ENCODE measurements around the gene IPO7.
A peak's percentile ranks its signal among the peaks of the same experiment; 100 is the strongest.
"Not testable (repeated sequence)": the region's sequence is repeated elsewhere in the genome, so short reads cannot be mapped to it uniquely, and the experiment has no call there.

The IPO7 gene

DNA sequence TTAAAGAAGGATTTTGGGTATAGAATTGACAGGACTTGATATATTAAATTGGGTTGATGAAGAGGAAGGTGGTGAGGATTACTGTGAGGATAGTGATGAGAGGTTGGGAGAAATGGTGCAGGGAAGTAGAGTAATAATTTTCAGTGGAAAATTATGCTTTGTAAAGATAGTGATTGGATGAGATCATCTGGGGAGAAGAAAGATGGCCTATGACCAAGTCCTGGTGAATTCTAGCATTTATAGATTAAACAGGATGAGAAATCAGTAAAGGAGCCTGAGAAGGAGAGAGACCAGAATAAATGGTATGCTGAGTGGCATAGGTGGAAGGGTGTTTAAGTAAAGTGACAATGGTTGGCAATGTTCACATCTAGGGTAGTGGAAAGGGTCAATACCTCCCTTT is 15.0 kb downstream of the IPO7 start:
- DNase-seq = no peak

DNA sequence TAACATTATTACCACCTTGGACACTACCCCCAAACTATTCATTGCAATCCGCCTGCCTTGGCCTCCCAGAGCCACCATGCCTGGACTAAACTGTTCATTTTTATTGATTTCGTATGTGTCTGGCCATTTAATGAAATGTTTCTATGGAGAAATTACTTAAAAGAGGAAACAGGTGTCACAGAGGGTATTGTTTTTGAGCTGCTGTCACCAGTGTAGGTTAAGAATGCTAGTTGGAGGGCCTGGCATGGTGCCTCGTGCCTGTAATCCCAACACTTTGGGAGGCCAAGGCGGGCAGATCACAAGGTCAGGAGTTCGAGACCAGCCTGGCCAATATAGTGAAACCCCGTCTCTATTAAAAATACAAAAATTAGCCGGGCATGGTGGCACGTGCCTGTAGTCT is 17.4 kb downstream of the IPO7 start:
- DNase-seq = not testable (repeated sequence)

DNA sequence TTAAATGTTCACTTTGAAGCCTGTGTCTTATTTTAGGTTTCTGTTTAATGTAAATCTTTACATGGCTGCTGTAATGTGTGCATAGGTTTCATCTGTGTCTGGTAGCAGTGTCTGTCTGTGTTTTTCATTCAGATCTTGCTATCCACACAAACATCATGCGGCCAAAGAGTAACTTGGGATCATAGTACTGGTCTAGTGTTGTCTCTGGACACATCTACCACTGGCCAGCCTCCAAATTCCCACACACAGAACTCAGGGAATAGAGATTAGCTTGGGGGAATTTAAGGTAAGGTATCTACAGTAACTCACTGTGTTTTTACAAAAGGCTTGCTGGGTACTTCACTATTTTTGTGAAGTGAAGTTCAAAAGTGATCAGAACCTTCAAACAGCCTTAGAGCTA is 44.3 kb downstream of the IPO7 start:
- no peak for DNase-seq

DNA sequence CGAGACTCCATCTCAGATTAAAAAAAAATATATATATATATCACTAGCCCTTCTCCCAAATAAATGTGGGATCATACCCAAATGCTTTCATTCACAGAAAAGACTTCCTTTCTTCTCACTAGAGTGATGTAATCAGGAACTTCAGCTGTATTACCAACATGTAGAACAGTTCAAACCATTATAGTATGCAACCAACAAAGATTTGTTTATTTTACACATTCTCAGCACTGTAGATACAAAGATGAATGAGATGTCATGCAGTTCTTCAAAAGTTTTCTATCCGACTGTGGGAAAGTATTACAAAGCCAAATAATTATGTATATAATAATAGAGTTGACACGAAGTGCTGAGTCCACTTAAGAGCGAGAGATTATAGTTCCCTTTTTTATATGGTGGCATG is 54.2 kb downstream of the IPO7 start:
- no peak for DNase-seq

DNA sequence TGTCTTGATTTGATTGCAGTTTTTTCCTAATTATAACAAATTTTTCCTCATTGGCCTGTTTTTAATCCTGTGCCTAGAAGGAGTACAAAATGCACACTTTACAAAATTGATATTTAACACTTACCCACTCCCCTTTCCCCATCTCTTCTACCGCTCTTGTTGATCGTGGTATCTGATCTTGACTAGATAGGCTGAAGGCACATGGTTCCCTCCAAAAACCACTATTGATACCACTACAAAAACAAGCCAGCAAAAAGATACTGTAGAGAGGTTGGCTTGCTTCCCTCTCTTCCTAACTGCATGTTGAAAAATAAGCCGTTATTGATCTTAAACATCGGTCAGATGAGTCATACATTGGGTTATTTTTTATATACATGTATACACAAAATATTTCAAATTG is 61.8 kb downstream of the IPO7 start:
- DNase-seq = no peak

DNA sequence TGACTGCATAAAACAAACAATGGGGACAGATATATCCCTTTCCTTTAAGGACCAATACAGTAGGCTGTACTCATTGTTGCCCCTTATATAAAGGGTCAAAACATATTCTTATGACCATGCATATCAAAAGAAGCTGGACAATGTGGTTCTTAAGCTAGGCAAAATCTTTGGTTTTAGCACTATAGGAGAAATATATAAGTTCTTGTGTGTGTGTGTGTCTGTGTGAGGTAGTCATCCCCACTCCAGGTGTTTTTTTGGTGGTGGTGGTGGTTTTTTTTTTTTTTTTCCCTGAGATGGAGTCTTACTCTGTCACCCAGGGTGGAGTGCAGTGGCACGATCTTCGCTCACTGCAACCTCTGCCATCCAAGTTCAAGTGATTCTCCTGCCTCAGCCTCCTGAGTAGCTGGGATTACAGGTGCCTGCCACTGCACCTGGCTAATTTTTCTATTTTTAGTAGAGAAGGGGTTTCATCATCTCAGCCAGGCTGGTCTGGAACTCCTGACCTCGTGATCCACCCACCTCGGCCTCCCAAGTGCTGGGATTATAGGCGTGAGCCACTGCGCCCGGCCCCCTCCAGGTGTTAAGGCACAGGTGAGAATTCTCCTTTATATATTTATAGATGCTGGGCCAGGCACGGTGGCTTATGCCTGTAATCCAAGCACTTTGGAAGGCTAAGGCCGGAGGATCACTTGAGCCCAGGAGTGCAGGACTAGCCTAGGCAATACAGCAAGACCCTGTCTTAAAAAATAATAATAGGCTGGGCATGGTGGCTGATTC is 64.3 kb downstream of the IPO7 start:
- no peak for DNase-seq

DNA sequence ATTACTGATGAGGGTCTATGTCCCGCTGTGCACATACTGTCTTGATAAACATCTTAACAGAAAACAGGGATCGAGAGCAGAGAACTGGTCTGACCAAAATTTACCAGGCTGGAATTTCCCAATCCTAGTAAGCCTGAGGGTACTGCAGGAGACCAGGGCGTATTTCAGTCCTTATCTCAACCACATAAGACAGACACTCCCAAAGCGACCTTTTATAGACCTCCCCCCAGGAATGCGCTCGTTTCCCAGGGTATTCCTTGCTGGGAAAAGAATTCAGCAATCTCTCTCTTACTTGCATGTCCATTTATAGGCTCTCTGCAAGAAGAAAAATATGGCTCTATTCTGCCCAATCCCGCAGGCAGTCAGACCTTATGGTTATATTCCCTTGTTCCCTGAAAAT is 67.6 kb downstream of the IPO7 start:
- DNase-seq = not testable (repeated sequence)

DNA sequence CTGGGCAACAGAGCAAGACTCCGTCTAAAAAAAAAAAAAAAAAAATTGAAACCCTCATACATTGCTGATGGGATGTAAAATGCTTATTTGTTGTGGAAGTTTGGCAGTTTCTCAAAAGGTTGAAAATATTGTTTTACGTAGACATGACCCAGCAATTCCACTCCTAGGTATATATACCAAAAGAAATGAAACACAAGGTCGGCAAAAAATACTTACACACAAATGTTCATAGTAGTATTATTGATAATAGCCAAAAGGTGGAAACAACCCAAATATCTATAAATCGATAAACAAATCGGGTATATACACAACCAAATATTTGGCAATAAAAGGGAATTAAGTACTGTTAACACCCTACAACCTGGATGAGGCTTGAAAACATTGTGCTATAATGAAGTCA is 71.3 kb downstream of the IPO7 start:
- no peak for DNase-seq

DNA sequence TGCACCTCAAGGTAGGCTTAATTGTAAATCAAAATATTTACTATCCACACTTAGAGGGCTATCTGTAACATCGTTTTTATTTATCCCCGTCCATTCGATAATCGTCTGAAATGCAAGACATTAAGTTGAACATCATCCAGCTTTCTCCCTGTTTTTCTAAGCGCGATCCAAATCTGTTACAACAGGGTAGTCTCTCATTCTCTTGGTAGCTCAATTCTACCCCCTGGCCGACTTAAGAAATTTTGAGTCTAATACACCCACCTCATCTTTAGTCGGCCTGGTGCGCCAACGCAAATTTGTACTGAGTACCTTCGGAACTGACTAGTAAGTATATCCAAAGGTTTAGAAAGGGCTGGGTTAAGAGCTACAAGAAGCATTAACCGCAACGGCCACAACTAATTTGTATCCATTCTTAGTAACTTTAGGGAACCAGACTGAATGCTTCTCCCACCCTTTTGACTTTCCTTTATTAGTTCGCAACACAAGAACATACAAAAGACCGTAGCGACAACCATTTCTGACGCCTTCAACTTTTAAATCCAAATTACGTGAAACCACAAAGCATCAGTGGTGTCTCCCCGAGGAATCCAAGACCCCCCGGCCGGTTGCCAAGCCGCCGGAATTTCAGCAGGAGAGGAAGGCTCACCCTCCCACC is 75.3 kb downstream of the IPO7 start:
- DNase-seq = peak; percentile 55

DNA sequence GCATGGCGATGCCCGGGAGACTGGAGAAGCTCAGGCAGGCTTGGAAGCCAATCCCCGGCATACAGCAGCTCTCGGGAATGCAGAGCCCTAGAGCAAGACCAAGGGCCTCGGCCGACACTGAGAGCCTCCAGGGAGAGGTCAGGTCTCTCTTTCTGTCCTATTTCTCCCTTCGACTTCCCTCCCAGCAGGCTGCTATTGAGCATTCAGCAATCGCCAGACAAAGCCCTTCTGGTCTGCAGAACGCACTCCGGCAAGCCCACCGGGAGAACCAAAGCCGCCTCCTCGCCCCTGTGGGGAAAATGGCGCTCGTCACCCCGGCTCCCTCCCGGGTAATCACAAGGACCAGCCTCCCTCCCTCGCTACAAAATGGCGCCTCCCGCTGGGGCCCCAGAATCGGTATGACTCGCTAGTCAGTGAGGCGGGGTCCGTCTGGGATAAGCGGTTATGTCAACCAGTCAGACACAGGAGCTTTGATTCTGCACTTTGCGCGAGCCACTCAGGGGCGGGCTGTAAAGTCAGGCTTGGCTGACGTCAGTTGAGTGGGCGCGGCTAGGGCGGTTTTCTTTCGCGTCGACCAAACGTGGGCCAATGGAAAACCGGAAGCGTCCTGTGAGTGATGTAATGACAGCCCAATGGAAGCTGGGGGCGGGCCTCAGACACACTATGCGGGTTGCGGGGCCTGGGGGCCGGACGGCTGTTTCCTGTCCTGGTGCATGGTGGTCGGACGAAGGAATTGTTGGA is 76.0 kb downstream of the IPO7 start, which contains the start of gene ZNF143:
Gene ZNF143, plus strand, starts transcription at position 691 of the 741 bp plus-strand sequence. CDS start 10,297 bp downstream, outside the sequence.
- DNase-seq = peak; percentile 100

DNA sequence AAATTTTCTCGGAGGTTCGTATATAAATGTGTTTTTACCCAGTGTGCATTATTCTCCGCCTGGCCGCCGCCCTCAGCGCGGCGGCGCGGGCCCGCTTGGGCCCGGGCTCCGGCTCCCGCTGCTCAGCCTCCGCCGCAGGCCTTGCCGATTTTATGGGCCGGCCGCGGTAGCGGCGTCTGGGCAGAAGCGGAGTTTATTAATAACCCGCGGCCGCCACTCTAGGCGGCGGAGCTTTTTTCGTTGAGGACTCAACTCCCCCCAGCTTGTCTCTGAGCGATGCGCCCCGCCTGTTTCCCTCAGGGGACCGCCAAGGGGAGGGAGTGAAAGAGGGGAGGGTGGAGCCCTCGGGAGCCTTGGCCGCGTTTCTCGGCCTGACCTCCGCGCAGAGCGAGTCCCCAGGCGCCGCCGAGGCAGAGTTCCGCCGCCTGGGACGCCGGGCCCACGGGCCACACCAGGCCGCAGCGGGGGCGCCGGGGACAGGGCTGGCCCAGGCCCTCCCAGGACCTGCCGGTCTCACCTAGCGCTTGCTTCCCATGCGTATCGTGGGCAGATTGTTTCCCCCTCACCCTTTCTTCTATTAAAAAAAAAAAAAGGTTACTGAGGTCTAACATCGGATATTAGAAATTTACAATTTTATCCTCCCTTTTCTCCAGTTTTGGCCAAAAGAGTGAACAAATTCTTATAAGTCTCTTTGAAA is 76.8 kb downstream of the IPO7 start:
- peak; percentile 91 for DNase-seq

DNA sequence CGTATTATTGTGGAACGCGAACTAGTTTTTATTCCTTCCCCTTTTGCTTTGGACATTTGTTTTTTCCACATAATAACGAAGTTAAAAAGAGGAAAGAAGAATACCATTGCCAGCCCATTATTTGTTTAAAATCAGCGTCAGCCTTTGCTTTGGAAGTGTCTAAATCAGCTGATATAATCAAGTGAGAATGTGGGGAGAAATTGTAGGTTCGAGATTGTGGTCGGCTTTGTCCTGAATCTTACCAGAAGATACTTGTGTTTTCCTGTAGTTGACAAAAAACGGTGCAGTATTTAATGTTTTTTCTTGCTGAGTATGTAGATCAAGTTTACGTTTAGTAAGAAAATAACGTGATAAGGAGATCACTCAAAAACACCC is 77.3 kb downstream of the IPO7 start:
- DNase-seq = peak; percentile 36

DNA sequence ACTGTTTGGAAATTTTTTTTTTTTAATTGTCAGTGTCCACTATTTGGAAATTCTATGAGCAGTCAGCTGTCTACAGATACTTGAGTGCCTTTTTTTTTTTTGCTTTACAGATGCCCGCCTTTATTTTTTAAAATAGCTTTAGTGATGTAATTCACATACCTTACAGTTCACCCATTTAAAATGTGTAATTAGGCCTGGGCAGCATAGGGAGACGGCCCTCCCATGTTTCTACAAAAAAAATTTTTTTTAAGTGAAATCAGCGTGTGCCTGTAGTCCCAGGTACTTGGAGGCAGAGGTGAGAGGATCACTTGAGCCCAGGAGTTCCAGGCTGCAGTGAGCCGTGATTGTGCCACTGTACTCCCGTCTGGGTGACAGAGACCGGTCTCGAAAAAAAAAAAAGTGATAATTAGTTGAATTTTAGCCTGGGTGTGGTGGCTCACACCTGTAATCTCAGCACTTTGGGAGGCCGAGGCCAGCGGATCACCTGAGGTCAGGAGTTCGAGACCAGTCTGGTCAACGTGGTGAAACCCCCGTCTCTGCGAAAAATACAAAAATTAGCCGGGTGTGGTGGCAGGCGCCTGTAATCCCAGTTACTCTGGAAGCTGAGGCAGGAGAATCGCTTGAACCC is 77.8 kb downstream of the IPO7 start:
- no peak for DNase-seq

DNA sequence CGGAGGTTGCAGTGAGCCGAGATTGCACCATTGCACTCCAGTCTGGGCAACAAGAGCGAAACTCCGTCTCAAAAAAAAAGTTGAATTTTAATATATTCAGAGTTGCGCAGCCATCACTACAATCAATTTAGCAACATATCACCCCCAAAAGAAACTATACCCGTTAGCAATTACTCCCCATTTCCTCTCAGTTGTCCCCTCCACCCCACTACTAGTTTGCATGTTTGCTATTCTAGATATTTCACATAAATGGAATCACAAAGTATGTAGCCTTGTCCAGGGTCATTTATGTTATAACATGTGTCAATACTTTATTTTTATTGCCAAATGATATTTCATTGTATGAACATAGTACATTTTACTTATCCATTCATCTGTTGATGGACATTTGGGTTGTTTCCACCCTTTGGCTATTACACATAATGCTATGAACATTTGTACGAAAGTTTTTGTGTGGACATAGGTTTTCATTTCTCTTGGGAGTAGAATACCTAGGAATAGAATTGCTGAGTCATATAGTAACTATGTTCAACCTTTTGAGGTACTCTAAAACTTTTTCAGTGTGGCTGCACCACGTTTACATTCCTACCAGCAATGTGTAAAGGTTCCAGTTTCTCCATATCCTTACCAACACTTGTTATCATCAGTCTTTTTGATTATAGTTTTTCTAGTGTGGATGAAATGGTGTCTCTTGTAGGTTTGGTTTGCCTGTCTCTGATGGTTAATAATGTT is 78.5 kb downstream of the IPO7 start:
- peak; percentile 21 for DNase-seq

DNA sequence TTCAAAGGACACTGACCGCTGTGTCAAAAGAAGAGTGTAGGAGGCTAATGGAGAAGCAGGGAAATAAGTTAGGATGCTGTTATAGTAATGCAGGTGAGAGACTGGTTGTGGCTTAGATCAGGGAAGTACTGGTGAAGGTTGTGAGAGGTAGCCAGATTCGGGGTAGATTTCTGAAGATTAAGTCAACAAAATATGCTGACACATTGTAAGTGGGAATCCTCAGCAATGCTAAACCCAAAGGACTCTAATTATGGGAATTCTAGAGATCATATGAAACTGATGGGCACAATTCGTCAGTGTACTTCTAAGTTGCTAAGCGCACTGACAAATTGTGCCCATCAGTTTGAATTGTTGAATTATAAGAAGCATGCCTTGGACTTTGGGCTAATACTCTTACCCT is 86.3 kb downstream of the IPO7 start:
- no peak for DNase-seq

DNA sequence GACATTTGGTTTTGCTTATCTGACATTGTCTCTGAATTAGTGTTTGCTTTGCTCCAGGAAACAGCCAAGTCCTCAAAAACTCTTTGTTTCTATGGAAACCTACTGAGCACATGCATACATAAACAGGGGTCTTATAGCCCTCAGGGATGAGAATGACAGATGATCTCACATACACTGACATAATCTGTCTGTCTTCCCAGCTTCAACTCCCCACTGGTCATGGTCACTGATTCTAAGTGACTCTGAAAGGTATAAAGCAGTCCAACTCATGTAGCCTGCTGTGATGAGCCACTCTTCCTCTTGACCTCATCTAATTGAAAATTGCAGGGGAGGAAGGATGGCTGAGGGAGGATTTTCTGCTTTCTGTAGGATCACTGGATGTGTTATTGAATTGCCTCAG is 89.0 kb downstream of the IPO7 start:
- DNase-seq = no peak

DNA sequence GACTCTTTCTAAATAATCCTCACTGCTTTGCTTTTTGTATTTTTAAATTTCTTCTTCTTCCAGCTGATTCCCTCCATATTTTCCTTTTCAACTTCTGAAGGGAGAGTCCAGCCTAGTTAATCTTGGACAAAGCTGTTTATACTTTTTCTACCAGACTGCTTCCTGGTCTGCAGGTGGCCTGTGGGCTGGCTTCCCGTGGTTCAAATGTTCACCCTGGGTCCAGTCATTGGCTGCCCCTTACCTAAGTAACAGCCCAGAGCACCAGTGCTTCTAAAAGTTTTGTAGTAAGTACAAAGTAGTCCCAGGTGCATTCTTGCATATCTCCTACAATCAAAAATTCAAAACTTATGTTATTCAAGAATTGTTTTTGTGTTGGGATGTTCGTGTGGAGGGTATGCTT is 95.4 kb downstream of the IPO7 start:
- DNase-seq = no peak

DNA sequence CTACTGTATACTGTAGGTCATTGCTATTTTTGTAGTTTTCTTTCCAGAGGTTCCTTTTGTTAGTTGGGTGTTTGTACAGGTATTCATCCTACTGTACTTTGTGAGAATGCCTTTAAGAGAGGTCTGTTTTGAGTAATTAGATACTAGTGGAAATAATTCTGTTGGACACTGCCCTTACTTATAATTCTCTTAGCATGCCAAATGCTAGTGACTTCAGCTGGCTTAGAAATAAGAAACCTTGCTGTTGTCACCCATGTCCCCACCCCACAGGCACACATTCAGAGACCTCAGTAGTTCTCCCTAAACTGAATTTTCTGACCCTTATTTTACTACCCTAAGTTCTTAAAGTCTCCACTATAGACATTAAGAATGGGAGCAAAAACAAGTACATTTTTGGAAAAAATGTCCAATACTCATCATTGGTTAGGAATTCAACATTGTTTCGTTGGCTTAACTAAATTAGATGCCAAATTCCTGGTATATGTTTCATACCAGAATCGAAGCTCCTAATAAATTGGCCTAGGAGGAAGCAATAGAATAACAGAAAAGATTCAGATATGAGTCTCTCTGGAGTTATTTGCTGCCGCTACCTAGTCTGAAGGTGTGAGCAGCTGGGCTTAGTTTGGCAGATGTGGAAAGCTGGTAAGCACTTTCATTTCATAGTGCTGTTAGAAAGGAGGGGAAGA is 104.8 kb downstream of the IPO7 start:
- DNase-seq = no peak

DNA sequence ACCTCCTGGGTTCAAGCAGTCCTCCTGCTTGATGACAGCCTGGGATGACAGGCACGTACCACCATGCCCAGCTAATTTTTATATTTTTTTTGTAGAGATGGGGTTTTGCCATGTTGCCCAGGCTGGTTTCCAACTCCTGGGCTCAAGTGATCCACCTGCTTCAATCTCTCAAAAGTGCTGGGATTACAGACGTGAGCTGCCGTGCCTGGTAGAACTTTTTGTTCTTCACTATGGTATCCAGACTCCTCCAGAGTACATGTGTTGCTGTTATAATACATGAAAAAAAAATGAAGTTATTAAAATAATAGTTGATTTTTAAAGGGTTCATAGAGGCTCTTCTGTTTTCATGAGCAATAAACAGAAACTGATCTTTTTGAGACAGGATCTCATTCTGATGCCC is 105.9 kb downstream of the IPO7 start:
- no peak for DNase-seq

DNA sequence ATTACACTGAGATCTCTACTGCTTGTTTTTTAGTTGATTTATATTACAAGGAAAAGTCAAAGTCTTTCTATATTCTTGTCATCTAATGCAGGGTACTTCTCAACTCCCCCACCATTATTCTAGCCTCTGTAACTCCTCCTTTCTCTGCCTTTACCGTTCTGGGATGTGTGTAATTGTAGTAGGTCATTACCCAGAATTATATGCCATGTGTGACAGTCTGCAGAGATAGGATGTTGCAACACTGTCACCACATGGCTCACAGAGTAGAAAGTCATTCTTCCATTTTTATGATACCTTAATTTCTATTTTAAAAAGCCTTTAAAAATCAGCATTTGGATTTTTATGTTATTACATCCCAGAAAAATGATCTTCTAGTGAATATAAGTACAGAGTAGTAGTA is 109.0 kb downstream of the IPO7 start:
- DNase-seq = no peak

DNA sequence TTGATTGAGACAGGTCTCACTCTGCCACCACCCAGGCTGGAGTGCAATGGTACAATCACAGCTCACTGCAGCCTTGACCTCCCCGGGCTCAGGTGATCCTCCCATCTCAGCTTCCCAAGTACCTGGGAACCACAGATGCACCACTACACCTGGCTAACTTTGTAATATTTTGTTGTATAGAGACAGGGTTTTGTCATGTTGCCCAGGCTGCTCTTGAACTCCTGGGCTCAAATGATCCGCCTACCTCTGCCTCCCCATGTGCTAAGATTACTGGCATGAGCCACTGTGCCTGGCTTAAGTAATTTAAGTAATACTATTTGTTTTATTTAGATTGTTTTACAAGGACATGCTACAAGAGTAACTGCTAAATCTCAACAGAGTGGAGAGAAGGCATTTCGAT is 109.9 kb downstream of the IPO7 start:
- no peak for DNase-seq
